Upper lobe of left lung (tissue), 4 donors: ENCODE measurements around the gene GNB2.

Source experiments
- EP300 ChIP-seq, 4 donors: sonication (generic); formaldehyde crosslinking; IDR thresholded peaks; one replicate each; pipeline ENCODE4 v1.5.1; 2017; ENCODE audit warnings: antibody characterized with exemption in 4 of 4, control low read depth in 2 of 4
- POLR2A ChIP-seq, 4 donors: fragments of 450-650 bp; IDR thresholded peaks; one replicate each; pipeline ENCODE4 v1.5.1; 2016 to 2017; ENCODE audit warnings: antibody characterized with exemption in 4 of 4, mild to moderate bottlenecking in 2 of 4
- POLR2AphosphoS5 ChIP-seq, 2 donors: sonication (generic); formaldehyde crosslinking; IDR thresholded peaks; one replicate each; pipeline ENCODE4 v1.5.1; 2017; ENCODE audit warnings: antibody characterized with exemption in 2 of 2
- TF ChIP-seq, protein P1 (sequence below), 6 experiments: fragments of 450-650 bp in 4 of 6; fragments of 200-600 bp in 2 of 6; sonication (generic) in 2 of 6; IDR thresholded peaks; one replicate each; pipeline ENCODE4 v1.5.1; 2016 to 2019; ENCODE audit warnings: antibody characterized with exemption in 6 of 6

DNA sequence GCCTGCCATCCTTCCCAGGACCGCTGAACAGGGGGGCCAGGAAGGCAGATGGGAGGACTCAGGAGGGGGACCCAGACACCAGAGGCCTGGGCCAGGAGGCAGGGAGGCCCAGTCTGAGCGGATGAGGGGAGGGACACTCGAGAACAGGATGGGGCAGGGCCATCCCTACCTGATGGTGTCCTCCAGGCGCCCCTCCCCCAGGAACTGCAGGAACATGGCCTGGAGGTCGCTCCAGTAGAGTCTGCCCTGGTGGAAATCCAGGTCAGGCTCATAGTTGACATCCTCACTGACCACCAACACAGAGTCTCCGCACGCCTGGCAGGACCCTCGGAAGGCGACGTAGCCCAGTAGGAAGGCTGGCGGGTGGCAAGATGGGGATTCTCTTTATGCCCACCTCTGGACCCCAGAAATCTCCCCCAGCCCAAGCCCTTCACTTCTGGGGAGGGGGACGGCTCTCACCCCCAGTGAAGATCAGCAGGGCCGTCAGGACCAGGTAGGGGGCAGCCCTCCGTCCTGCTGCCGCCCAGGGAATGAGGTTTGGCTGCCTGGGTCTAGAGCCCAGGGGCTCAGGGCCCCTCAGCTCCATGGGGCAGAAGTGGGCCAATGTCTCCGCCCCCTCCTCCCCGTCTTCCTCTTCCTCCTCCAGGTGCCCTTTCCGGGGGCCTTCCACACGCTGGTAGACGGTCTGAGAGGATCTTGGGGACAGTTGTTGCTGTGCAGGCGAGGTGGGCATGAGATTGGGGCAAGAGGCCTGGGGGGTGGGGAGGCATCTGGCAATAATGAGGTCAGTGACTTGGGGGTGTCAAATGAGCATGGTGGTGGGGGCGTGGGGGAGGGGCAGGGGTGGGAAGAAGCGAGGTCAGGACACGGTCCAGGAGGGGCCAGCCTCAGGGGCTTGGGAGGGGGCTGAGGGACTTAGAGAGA lies 32.8 kb upstream of the GNB2 start:
- TF ChIP-seq, protein P1, sequence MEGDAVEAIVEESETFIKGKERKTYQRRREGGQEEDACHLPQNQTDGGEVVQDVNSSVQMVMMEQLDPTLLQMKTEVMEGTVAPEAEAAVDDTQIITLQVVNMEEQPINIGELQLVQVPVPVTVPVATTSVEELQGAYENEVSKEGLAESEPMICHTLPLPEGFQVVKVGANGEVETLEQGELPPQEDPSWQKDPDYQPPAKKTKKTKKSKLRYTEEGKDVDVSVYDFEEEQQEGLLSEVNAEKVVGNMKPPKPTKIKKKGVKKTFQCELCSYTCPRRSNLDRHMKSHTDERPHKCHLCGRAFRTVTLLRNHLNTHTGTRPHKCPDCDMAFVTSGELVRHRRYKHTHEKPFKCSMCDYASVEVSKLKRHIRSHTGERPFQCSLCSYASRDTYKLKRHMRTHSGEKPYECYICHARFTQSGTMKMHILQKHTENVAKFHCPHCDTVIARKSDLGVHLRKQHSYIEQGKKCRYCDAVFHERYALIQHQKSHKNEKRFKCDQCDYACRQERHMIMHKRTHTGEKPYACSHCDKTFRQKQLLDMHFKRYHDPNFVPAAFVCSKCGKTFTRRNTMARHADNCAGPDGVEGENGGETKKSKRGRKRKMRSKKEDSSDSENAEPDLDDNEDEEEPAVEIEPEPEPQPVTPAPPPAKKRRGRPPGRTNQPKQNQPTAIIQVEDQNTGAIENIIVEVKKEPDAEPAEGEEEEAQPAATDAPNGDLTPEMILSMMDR (IDR thresholded peaks at IDR 0.05): no peak
- TF ChIP-seq POLR2A (IDR thresholded peaks at IDR 0.05) (no peak), POLR2AphosphoS5 (IDR thresholded peaks at IDR 0.05) (no peak), EP300 (IDR thresholded peaks at IDR 0.05) (no peak)
